HL-60 (cell line): ENCODE measurements around the gene SLC1A6.

Source experiments
- DNase-seq, 2 experiments: peaks; one replicate each; pipeline ENCODE4 v3.0.0-alpha.2; 2010 to 2020; ENCODE audit warnings: low read depth in 1 of 2, low spot score in 1 of 2
- H3K27ac ChIP-seq: fragments of 250-450 bp; sonication (Bioruptor Pico); replicated peaks from 2 replicates; pipeline ENCODE4 v1.5.1; 2020; ENCODE audit warnings: mild to moderate bottlenecking, moderate library complexity
- H3K27me3 ChIP-seq: fragments of 250-450 bp; sonication (Bioruptor Pico); 2 replicates; pipeline ENCODE4 v1.5.1; 2021; ENCODE audit warnings: mild to moderate bottlenecking, moderate library complexity; ENCODE audit not compliant: insufficient read depth, poor library complexity, severe bottlenecking
- H3K4me3 ChIP-seq: replicated peaks from 2 replicates; pipeline ENCODE4 v1.5.1; 2011; ENCODE audit warnings: mild to moderate bottlenecking, control low read depth, low read length; ENCODE audit not compliant: insufficient read depth
- GABPA ChIP-seq: IDR thresholded peaks from 2 replicates; pipeline ENCODE4 v1.6.1; 2012; ENCODE audit warnings: low read depth
- POLR2AphosphoS5 ChIP-seq: IDR thresholded peaks from 2 replicates; pipeline ENCODE4 v1.6.1; 2012; ENCODE audit warnings: low read depth
- SPI1 ChIP-seq: IDR thresholded peaks from 2 replicates; pipeline ENCODE4 v1.6.1; 2012; ENCODE audit warnings: low read depth, mild to moderate bottlenecking, borderline replicate concordance
- TF ChIP-seq, protein P1 (sequence below): IDR thresholded peaks from 2 replicates; pipeline ENCODE4 v1.6.1; 2012; ENCODE audit warnings: low read depth; ENCODE audit not compliant: insufficient replicate concordance
- TF ChIP-seq, protein P2 (sequence below): IDR thresholded peaks from one replicate; pipeline ENCODE4 v1.5.1; 2011; ENCODE audit warnings: low read length, control low read depth, inconsistent platforms; ENCODE audit not compliant: insufficient read depth

SLC1A6 gene

DNA sequence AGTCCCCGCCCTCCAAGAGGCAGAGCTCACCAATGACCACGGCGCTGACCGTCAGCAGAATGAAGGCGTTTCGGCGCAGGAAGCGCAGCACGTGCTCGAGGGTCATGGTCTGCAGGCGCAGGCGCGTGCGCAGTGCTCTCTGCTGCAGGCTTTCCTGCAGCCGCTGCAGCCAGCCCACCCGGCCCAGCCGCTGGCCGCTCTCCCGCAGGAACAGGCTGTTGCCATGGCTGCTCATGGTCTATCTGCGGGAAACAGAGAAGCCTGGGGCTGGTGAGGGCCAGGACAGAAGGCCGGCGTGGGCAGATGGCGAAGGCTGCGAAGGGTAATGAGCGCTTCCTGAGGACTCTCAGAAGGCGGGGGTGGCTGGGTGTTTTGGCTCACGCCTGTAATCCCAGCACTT lies 7.0 kb downstream of the SLC1A6 start:
- peaks cover 3% of the 10 kb centered on the region for H3K27me3 ChIP-seq
- no peak for DNase-seq
- TF ChIP-seq SPI1: no peak
- H3K4me3 ChIP-seq: no peak overlapping the region
- H3K27ac ChIP-seq: no peak overlapping the region

DNA sequence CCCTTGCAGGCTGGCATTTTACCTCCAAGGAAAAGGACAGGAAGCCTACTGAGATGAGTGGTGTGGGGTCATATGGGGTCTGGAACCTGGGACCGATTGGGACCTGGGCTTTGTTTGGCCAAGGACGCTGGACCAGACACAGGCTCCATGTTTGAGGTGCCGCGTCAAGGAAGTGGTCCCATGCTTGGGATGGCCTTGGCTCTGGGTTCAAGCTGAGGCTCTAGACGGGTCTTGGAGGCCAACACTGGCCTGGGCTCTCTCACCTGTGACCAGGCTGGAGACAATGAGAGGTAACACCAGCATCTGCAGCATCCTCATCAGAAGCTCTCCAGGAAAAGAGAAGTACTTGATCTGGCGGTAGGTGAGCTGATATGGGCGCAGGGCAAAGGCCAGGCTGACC lies 8.2 kb downstream of the SLC1A6 start:
- Histone ChIP-seq H3K27ac (no peak overlapping the region), H3K27me3 (no peaks in the 10 kb centered on the region), H3K4me3 (no peak overlapping the region)
- TF ChIP-seq GABPA (no peak), POLR2AphosphoS5 (no peak), SPI1 (no peak)
- TF ChIP-seq, protein P1, sequence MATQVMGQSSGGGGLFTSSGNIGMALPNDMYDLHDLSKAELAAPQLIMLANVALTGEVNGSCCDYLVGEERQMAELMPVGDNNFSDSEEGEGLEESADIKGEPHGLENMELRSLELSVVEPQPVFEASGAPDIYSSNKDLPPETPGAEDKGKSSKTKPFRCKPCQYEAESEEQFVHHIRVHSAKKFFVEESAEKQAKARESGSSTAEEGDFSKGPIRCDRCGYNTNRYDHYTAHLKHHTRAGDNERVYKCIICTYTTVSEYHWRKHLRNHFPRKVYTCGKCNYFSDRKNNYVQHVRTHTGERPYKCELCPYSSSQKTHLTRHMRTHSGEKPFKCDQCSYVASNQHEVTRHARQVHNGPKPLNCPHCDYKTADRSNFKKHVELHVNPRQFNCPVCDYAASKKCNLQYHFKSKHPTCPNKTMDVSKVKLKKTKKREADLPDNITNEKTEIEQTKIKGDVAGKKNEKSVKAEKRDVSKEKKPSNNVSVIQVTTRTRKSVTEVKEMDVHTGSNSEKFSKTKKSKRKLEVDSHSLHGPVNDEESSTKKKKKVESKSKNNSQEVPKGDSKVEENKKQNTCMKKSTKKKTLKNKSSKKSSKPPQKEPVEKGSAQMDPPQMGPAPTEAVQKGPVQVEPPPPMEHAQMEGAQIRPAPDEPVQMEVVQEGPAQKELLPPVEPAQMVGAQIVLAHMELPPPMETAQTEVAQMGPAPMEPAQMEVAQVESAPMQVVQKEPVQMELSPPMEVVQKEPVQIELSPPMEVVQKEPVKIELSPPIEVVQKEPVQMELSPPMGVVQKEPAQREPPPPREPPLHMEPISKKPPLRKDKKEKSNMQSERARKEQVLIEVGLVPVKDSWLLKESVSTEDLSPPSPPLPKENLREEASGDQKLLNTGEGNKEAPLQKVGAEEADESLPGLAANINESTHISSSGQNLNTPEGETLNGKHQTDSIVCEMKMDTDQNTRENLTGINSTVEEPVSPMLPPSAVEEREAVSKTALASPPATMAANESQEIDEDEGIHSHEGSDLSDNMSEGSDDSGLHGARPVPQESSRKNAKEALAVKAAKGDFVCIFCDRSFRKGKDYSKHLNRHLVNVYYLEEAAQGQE: no peak
- TF ChIP-seq, protein P2, sequence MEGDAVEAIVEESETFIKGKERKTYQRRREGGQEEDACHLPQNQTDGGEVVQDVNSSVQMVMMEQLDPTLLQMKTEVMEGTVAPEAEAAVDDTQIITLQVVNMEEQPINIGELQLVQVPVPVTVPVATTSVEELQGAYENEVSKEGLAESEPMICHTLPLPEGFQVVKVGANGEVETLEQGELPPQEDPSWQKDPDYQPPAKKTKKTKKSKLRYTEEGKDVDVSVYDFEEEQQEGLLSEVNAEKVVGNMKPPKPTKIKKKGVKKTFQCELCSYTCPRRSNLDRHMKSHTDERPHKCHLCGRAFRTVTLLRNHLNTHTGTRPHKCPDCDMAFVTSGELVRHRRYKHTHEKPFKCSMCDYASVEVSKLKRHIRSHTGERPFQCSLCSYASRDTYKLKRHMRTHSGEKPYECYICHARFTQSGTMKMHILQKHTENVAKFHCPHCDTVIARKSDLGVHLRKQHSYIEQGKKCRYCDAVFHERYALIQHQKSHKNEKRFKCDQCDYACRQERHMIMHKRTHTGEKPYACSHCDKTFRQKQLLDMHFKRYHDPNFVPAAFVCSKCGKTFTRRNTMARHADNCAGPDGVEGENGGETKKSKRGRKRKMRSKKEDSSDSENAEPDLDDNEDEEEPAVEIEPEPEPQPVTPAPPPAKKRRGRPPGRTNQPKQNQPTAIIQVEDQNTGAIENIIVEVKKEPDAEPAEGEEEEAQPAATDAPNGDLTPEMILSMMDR: no peak
- DNase-seq: no peak

DNA sequence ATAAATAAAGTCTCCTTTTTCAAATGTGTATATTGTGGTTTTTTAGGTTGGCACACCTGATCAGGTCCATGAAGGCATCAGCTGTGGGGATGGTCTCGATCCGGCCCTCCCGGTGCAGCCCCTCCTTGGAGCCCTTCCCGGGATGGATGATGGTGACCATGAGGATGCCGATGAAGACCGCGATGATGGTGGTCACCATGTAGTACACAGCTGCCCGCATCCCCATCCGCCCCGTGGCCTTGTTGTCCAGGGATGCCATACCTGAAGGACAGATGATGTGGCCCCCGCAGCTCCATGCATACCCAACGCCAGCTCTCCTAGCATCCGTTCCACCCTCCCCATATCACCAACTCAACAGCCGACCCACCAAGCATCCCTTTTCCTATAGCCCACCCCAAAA lies 11.4 kb downstream of the SLC1A6 start:
- DNase-seq: no peak
- H3K27ac ChIP-seq: no peak overlapping the region
- no peak overlapping the region for H3K4me3 ChIP-seq
- no peak for TF ChIP-seq GABPA
- TF ChIP-seq SPI1: no peak
- TF ChIP-seq, protein P2: no peak
- TF ChIP-seq POLR2AphosphoS5: no peak
- TF ChIP-seq, protein P1: no peak
- H3K27me3 ChIP-seq: no peaks in the 10 kb centered on the region

DNA sequence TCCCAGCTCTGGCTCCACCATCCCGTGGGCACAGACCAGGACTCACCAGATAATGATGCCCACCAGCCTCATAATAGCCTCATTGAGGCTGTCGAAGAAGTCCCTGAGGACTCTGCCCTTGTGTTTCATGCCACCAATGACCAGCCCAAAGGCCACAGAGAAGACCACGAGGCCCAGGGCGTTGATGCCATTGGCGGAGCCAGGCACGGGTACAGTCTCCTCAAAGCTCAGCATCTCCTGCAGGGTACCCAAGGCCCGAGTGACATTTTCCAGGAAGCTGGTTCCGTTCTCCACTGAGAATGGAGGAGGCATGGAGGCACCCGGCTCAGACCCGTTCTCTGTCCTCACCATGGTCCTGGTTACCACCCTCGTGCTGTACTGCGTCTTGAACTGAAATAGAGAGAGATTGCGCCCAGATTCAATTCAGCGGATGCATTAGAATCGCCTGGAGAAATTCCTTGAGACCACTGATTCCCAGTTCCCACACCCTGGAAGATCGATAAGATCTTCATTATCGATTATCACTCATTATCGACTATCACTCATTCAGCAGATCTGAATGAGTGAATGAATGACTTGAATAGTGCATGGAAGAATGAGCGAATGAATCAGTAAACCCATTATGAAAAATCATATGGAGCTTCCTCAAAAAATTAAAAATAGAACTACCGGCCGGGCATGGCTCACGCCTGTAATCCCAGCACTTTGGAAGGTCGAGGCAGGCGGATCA lies 17.5 kb downstream of the SLC1A6 start:
- Histone ChIP-seq H3K27me3 (no peaks in the 10 kb centered on the region), H3K27ac (no peak overlapping the region), H3K4me3 (no peak overlapping the region)
- TF ChIP-seq POLR2AphosphoS5: no peak
- TF ChIP-seq, protein P1: no peak
- no peak for TF ChIP-seq GABPA
- TF ChIP-seq, protein P2: no peak
- TF ChIP-seq SPI1: no peak
- no peak for DNase-seq
